NB4 (cell line): ENCODE measurements around the gene ATG9B.
A peak's percentile ranks its signal among the peaks of the same experiment; 100 is the strongest.

Source experiments
- DNase-seq: peaks from one replicate; pipeline ENCODE4 v3.0.0; 2010; ENCODE audit warnings: low read depth
- H3K4me3 ChIP-seq: one replicate; pipeline ENCODE4 v1.5.1; 2011; ENCODE audit warnings: mild to moderate bottlenecking, low read depth, low read length, moderate library complexity
- MYC ChIP-seq: IDR thresholded peaks from 2 replicates; pipeline ENCODE4 v1.6.1; 2011; ENCODE audit warnings: low read depth, low read length
- POLR2A ChIP-seq: IDR thresholded peaks from 2 replicates; pipeline ENCODE4 v1.6.1; 2011; ENCODE audit warnings: mild to moderate bottlenecking; ENCODE audit not compliant: insufficient read length; ENCODE audit errors: extremely low read depth
- TF ChIP-seq, protein P1 (sequence below): IDR thresholded peaks from 2 replicates; pipeline ENCODE4 v1.6.1; 2011; ENCODE audit warnings: low read depth, low read length
- TF ChIP-seq, protein P2 (sequence below): IDR thresholded peaks from one replicate; pipeline ENCODE4 v1.5.1; 2012; ENCODE audit warnings: low read depth, low read length

The ATG9B gene

DNA sequence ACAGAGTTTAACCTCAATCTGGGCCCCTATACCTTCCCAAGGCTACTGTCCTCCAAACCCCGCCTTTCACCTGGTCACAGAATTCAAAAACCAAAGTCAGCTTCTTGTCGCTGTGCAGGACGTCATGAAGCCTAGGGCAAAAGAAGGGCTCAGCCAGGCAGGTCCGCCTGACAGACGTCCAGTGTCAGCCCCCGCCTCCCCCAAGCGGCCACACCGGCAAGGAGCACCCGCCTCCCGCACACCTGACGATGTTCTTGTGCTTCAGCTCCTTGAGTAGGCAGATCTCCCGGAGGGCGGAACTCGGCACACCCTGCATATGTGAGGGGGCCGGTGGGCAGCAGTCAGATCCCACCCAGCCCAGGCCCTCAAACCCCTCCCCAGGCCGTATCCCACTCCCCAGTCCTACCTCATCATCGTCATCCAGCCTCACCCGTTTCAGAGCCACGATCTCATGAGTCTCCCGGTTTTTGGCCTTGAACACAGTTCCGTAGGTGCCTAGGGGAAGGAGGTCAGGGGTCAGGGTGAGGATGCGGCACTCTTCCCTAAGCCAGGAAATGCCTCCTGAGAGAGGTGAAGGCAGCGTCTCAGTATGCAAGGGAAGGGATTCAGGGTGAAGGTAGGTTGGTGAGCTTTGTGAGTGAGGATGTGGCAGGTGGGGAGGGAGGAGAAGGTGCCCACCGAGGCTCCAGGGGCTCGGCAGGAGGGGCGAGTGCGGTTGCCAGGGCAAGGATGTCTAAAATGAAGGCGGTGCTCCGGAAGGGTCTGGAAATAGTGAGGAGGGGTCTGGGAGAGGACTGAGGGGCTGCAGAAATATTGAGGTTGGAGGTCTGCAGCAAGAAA, 32.6 kb upstream of the ATG9B start:
- TF ChIP-seq MYC (no peak), POLR2A (no peak)
- TF ChIP-seq, protein P1, sequence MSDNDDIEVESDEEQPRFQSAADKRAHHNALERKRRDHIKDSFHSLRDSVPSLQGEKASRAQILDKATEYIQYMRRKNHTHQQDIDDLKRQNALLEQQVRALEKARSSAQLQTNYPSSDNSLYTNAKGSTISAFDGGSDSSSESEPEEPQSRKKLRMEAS = no peak
- no peak for DNase-seq
- peak overlapping the region; percentile 89 for H3K4me3 ChIP-seq

DNA sequence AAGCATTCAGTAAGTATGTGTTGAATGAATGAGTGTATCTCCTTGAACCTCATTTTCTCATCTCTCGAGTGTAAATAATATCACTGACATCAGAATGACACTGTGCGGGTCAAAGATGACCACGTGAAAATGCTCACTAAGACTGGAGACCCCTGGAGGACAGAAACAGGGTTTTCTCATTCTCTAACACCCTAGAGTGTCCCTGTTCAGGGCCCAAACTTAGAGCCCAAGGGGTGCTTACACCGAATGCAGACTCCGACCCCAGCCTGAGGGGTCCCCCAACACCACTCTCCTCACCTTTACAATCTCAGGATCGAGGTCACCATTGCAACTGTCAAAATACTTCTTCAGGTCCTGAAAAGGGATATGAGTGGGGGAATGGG, 32.0 kb upstream of the ATG9B start:
- H3K4me3 ChIP-seq = no peak overlapping the region

DNA sequence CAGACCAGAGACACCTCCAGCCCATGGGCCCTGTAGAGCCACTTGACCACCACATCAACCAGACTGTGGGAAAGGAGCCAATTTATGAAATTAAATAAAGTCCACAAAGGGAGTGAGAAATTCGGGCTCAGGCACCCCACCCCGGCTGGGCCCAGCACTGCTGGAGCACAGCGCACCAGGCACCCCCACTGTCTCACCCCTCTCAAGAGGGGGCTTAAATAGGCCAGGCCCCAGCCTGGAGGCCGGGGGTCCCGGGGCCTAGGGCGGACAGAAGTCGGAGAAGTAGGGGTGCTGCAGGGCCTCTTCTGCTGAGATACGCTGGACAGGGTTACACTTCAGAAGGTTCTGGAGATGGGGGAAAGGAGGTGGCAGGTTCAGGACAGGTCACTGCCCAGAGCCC, 29.5 kb upstream of the ATG9B start:
- TF ChIP-seq, protein P1 = no peak
- TF ChIP-seq MYC (no peak), POLR2A (no peak)
- no peak for DNase-seq
- H3K4me3 ChIP-seq = no peak overlapping the region

More for the DNA sequence above, 32.0 kb upstream of the ATG9B start:
- DNase-seq = no peak
- TF ChIP-seq, protein P2, sequence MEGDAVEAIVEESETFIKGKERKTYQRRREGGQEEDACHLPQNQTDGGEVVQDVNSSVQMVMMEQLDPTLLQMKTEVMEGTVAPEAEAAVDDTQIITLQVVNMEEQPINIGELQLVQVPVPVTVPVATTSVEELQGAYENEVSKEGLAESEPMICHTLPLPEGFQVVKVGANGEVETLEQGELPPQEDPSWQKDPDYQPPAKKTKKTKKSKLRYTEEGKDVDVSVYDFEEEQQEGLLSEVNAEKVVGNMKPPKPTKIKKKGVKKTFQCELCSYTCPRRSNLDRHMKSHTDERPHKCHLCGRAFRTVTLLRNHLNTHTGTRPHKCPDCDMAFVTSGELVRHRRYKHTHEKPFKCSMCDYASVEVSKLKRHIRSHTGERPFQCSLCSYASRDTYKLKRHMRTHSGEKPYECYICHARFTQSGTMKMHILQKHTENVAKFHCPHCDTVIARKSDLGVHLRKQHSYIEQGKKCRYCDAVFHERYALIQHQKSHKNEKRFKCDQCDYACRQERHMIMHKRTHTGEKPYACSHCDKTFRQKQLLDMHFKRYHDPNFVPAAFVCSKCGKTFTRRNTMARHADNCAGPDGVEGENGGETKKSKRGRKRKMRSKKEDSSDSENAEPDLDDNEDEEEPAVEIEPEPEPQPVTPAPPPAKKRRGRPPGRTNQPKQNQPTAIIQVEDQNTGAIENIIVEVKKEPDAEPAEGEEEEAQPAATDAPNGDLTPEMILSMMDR = no peak
- TF ChIP-seq, protein P1 = no peak
- TF ChIP-seq POLR2A = no peak
- no peak for TF ChIP-seq MYC

DNA sequence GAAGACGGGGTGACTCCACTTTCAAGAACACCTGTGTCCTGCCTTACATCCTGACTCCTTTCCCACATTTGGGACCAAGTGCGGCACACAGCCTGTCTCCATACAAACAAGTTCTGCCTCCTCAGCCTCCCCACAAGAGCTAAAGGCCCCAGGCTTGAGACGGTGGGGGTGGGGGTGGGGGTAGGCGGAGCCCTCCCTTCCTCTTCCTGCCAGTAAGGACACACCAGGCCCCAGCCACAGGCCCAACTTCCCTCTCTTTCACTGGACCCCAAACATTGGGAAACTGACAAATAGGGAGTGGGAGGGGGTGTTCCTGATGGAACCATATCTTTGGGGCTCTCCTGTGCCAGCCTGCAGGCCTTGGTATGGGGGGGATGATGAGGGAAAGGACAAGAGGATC, 28.8 kb upstream of the ATG9B start:
- TF ChIP-seq, protein P1 = no peak
- TF ChIP-seq POLR2A (no peak), MYC (no peak)
- TF ChIP-seq, protein P2 = no peak
- DNase-seq = peak; percentile 80
- no peak overlapping the region for H3K4me3 ChIP-seq

DNA sequence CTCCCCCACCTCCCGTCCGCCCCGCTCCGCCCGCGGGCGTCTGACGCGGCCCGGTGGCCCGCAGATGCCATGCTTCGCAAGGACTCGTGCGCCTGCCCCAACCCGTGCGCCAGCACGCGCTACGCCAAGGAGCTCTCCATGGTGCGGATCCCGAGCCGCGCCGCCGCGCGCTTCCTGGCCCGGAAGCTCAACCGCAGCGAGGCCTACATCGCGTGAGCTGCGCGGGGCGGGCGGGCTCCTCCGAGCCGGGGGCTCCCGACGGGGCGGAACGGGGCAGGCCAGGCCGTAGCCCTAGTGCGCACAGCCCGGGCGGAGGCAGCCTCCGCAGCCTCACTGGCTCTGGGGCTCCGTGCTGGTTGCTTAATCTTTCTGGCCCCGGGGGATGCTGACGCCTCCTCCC, 26.8 kb upstream of the ATG9B start:
- no peak overlapping the region for H3K4me3 ChIP-seq
- TF ChIP-seq, protein P2 = no peak
- TF ChIP-seq MYC (peak; percentile 90), POLR2A (no peak)
- TF ChIP-seq, protein P1 = peak; percentile 93
- peak; percentile 90 for DNase-seq

DNA sequence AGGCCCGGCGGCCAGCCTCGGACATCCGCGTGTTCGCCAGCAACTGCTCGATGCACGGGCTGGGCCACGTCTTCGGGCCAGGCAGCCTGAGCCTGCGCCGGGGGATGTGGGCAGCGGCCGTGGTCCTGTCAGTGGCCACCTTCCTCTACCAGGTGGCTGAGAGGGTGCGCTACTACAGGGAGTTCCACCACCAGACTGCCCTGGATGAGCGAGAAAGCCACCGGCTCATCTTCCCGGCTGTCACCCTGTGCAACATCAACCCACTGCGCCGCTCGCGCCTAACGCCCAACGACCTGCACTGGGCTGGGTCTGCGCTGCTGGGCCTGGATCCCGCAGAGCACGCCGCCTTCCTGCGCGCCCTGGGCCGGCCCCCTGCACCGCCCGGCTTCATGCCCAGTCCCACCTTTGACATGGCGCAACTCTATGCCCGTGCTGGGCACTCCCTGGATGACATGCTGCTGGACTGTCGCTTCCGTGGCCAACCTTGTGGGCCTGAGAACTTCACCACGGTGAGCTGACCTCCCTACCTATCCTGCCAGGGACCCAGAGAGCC, 24.7 kb upstream of the ATG9B start:
- TF ChIP-seq MYC (no peak), POLR2A (no peak)
- TF ChIP-seq, protein P2 = no peak
- TF ChIP-seq, protein P1 = no peak
- no peak for DNase-seq
- H3K4me3 ChIP-seq = no peak overlapping the region
